Left ventricle myocardium inferior (tissue), 1 donor: ENCODE results near the gene C1QA. TPM values are rescaled to one million over a fixed set of nuclear protein-coding genes. Genes with fewer than 3 reads are reported as not detected.

Source experiments
- DNase-seq: peaks from one replicate; pipeline ENCODE4 v3.0.0-alpha.2; 2020
- H3K27ac ChIP-seq: fragments of 200-600 bp; replicated peaks from 2 replicates; pipeline ENCODE4 v1.8.0; 2021
- H3K27me3 ChIP-seq: fragments of 200-600 bp; 2 replicates; pipeline ENCODE4 v1.8.0; 2021; ENCODE audit warnings: low read depth
- H3K36me3 ChIP-seq: fragments of 200-600 bp; 2 replicates; pipeline ENCODE4 v1.8.0; 2021
- H3K4me1 ChIP-seq: fragments of 200-600 bp; 2 replicates; pipeline ENCODE4 v1.8.0; 2021
- H3K4me3 ChIP-seq: fragments of 200-600 bp; 2 replicates; pipeline ENCODE4 v1.8.0; 2021; ENCODE audit warnings: mild to moderate bottlenecking, moderate library complexity
- H3K9me3 ChIP-seq: fragments of 200-600 bp; replicated peaks from 2 replicates; pipeline ENCODE4 v1.8.0; 2021
- CTCF ChIP-seq: fragments of 200-600 bp; IDR thresholded peaks from 2 replicates; pipeline ENCODE4 v1.8.0; 2021; ENCODE audit warnings: antibody characterized with exemption, mild to moderate bottlenecking, borderline replicate concordance
- intact Hi-C: fragments of 100-400 bp; cut with micrococcal nuclease; formaldehyde crosslinking; loops from one replicate; pipeline ENCODE4 v1.11.0; 2022
- total RNA-seq: library from RNA; stranded (reverse); fragmentation: NEBNext Ultra II Directional; extraction: Animal tissue kit (Norgen Biotek cat#: 25700); gene quantifications from one replicate; pipeline ENCODE4 v1.2.1, GENCODE V29; 2021
- donor health status: DM: no; HTN: yes; CAD: no; lungs with severe emphysema.

Gene C1QA
- total RNA-seq, 1 donor from 2014 or later = 70.1 TPM

GRCh38 chr1:22635436-22635835 lies 992 bp upstream of the C1QA start:
- Histone ChIP-seq H3K4me3 (no peak overlapping the region), H3K27me3 (peaks cover 63% of the 10 kb centered on the region), H3K27ac (peak overlapping the region; percentile 19), H3K9me3 (no peaks in the 10 kb centered on the region), H3K36me3 (no peaks in the 10 kb centered on the region), H3K4me1 (peaks cover 8% of the 10 kb centered on the region)
- TF ChIP-seq CTCF = no peak
- intact Hi-C loops = no loop called here
- DNase-seq = peak; percentile 34

GRCh38 chr1:22636927-22637326 lies 499 bp downstream of the C1QA start:
- intact Hi-C loops = no loop called here
- Histone ChIP-seq H3K27me3 (peaks cover 78% of the 10 kb centered on the region), H3K9me3 (no peaks in the 10 kb centered on the region), H3K36me3 (no peaks in the 10 kb centered on the region), H3K4me3 (peak overlapping the region; percentile 44), H3K27ac (peak overlapping the region; percentile 44), H3K4me1 (peaks cover 11% of the 10 kb centered on the region)
- DNase-seq = no peak
- TF ChIP-seq CTCF = no peak

- H3K27me3 ChIP-seq = peaks cover 89% of the 10 kb centered on the region
- no peak for TF ChIP-seq CTCF
- intact Hi-C loops = no loop called here
- peak overlapping the region; percentile 44 for H3K4me3 ChIP-seq
- no peaks in the 10 kb centered on the region for H3K9me3 ChIP-seq
- no peak for DNase-seq
- peak overlapping the region; percentile 44 for H3K27ac ChIP-seq
- H3K36me3 ChIP-seq = no peaks in the 10 kb centered on the region
- H3K4me1 ChIP-seq = peaks cover 12% of the 10 kb centered on the region
Observed at GRCh38 chr1:22637907-22638445, 1.5 kb downstream of the C1QA start.

- H3K27me3 ChIP-seq = peaks cover 86% of the 10 kb centered on the region
- no peak for TF ChIP-seq CTCF
- no peak overlapping the region for H3K27ac ChIP-seq
- H3K36me3 ChIP-seq = no peaks in the 10 kb centered on the region
- peak overlapping the region; percentile 44 for H3K4me3 ChIP-seq
- H3K4me1 ChIP-seq = peaks cover 12% of the 10 kb centered on the region
- H3K9me3 ChIP-seq = no peaks in the 10 kb centered on the region
- no peak for DNase-seq
- intact Hi-C loops = no loop called here
Observed at GRCh38 chr1:22638476-22639234, 2.2 kb downstream of the C1QA start.

GRCh38 chr1:22639286-22639685 lies 2.9 kb downstream of the C1QA start:
- H3K27ac ChIP-seq = no peak overlapping the region
- no peaks in the 10 kb centered on the region for H3K36me3 ChIP-seq
- no peak for TF ChIP-seq CTCF
- DNase-seq = peak; percentile 27
- H3K27me3 ChIP-seq = peaks cover 79% of the 10 kb centered on the region
- peak overlapping the region; percentile 44 for H3K4me3 ChIP-seq
- peaks cover 12% of the 10 kb centered on the region for H3K4me1 ChIP-seq
- intact Hi-C loops = no loop called here
- H3K9me3 ChIP-seq = no peaks in the 10 kb centered on the region
